ENCODE measurements around the gene MTOR.

Gene MTOR

GRCh38 chr1:11058595-11059154, 203.7 kb downstream of the MTOR start:
- H3K4me3 ChIP-seq (ENCODE audit: low read depth, low read length) = peak overlapping the region; percentile 89
- TF ChIP-seq, protein P1, sequence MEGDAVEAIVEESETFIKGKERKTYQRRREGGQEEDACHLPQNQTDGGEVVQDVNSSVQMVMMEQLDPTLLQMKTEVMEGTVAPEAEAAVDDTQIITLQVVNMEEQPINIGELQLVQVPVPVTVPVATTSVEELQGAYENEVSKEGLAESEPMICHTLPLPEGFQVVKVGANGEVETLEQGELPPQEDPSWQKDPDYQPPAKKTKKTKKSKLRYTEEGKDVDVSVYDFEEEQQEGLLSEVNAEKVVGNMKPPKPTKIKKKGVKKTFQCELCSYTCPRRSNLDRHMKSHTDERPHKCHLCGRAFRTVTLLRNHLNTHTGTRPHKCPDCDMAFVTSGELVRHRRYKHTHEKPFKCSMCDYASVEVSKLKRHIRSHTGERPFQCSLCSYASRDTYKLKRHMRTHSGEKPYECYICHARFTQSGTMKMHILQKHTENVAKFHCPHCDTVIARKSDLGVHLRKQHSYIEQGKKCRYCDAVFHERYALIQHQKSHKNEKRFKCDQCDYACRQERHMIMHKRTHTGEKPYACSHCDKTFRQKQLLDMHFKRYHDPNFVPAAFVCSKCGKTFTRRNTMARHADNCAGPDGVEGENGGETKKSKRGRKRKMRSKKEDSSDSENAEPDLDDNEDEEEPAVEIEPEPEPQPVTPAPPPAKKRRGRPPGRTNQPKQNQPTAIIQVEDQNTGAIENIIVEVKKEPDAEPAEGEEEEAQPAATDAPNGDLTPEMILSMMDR (IDR thresholded peaks at IDR 0.05; ENCODE audit: low read depth, low read length) = no peak

DNA sequence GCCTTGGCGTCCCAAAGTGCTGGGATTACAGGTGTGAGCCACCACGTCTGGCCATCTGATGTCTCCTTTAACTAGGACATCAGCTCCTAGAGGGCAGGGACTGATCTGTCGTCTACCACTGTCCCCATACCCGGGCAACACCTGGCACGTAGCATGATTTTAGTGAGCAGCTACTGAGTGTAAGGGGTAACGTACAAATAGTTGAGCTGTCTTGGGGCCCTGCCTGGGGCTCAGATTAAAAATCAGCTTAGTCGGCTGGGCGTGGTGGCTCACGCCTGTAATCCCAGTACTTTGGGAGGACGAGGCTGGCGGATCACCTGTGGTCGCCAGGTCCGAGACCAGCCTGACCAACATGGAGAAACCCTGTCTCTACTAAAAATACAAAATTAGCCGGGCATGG, 204.3 kb downstream of the MTOR start:
- TF ChIP-seq, protein P1 (IDR thresholded peaks at IDR 0.05; ENCODE audit: low read depth, low read length) = no peak
- H3K4me3 ChIP-seq (ENCODE audit: low read depth, low read length) = no peak overlapping the region

DNA sequence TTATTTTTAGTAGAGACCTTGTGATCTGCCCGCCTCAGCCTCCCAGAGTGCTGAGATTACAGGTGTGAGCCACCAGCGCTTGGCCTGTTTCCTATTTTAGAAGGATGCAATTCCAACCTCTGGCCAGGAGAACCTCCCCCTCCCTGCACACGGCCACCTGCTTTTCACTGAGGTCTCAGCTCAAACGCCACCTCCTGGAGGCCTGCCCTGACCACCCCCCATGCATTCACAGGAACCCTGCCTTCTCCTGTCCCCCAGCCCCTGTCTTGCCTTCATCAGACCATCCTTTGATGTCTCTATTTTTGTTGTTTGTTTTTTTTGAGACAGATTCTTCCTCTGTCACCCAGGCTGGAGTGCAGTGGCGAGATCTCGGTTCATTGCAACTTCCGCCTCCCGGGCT, 204.9 kb downstream of the MTOR start:
- TF ChIP-seq, protein P1 (IDR thresholded peaks at IDR 0.05; ENCODE audit: low read depth, low read length) = no peak
- no peak overlapping the region for H3K4me3 ChIP-seq (ENCODE audit: low read depth, low read length)

Data from WI38 (cell line).